ENCODE measurements around the gene PDE1C.

The PDE1C gene

GRCh38 chr7:31986878-31987518 lies 83.2 kb downstream of the PDE1C start:
- no peak for DNase-seq

GRCh38 chr7:31982962-31983361 lies 87.2 kb downstream of the PDE1C start:
- no peak for DNase-seq

GRCh38 chr7:31981874-31982390 lies 88.3 kb downstream of the PDE1C start:
- no peak for DNase-seq

- DNase-seq, result no peak
Measured at GRCh38 chr7:31979690-31980330, 90.4 kb downstream of the PDE1C start.

- no peak for DNase-seq
Measured at GRCh38 chr7:31975546-31975945, 94.7 kb downstream of the PDE1C start.

GRCh38 chr7:31974351-31974750 lies 95.9 kb downstream of the PDE1C start:
- DNase-seq, result no peak

- DNase-seq, result no peak
Measured at GRCh38 chr7:31971049-31971667, 99.0 kb downstream of the PDE1C start.

GRCh38 chr7:31970501-31970900 lies 99.7 kb downstream of the PDE1C start:
- DNase-seq, result no peak

GRCh38 chr7:31963569-31964175 lies 106.5 kb downstream of the PDE1C start:
- DNase-seq, result no peak

- DNase-seq, result no peak
Measured at GRCh38 chr7:31962246-31962645, 108.0 kb downstream of the PDE1C start.

- DNase-seq, result no peak
Measured at GRCh38 chr7:31958226-31958625, 112.0 kb downstream of the PDE1C start.

GRCh38 chr7:31957756-31958155 lies 112.5 kb downstream of the PDE1C start:
- DNase-seq, result no peak

- no peak for DNase-seq
Measured at GRCh38 chr7:31957090-31957720, 113.0 kb downstream of the PDE1C start.

GRCh38 chr7:31955641-31956040 lies 114.6 kb downstream of the PDE1C start:
- no peak for DNase-seq

GRCh38 chr7:31955021-31955420 lies 115.2 kb downstream of the PDE1C start:
- DNase-seq, result no peak

- no peak for DNase-seq
Measured at GRCh38 chr7:31954500-31954899, 115.7 kb downstream of the PDE1C start.

GRCh38 chr7:31953432-31953831 lies 116.8 kb downstream of the PDE1C start:
- no peak for DNase-seq

GRCh38 chr7:31950091-31950755 lies 120.0 kb downstream of the PDE1C start:
- DNase-seq, result no peak

GRCh38 chr7:31948029-31948428 lies 122.2 kb downstream of the PDE1C start:
- no peak for DNase-seq

- DNase-seq, result no peak
Measured at GRCh38 chr7:31940167-31940566, 130.0 kb downstream of the PDE1C start.

GRCh38 chr7:31939076-31939475 lies 131.1 kb downstream of the PDE1C start:
- no peak for DNase-seq

- no peak for DNase-seq
Measured at GRCh38 chr7:31938650-31939049, 131.6 kb downstream of the PDE1C start.

GRCh38 chr7:31937982-31938381 lies 132.2 kb downstream of the PDE1C start:
- DNase-seq, result no peak
